Measurements from ENCODE around the gene SLC41A1.

Gene SLC41A1

GRCh38 chr1:205792481-205792881 lies 20.5 kb downstream of the SLC41A1 start:
- in situ Hi-C loops (cut with MboI; ENCODE audit: low sequenced_read_pairs): loop anchor here (25.0 kb wide), 1 partner anchor 320 kb away; the partner anchor contains the start of gene AVPR1B

GRCh38 chr1:205791568-205792180 lies 21.3 kb downstream of the SLC41A1 start:
- in situ Hi-C loops (cut with MboI; ENCODE audit: low sequenced_read_pairs): loop anchor here (25.0 kb wide), 1 partner anchor 321 kb away; the partner anchor contains the start of gene AVPR1B

GRCh38 chr1:205787287-205787916 lies 25.6 kb downstream of the SLC41A1 start:
- in situ Hi-C loops (cut with MboI; ENCODE audit: low sequenced_read_pairs): loop anchor here (10.0 to 25.0 kb wide), 2 partner anchors 197 to 325 kb away; partner anchors contain the start of gene AVPR1B

DNA sequence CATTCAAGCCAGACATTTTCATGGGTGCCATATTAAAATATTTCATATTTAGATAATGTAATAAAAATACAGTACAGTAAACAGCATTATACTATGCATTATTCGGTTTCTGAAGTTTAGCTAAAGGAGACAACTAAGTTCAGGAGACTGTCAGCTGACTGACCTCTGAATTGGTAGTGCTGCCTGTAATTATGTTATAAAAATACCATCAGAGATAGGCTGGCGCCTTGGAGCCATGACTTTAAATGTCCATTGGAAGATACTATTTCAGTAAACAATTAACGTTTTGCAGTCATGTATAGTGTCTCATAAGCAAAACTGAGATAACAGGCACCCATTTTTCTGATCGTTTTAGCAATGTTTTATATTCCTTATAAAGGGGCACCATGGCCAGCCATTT lies 26.4 kb downstream of the SLC41A1 start:
- in situ Hi-C loops (cut with MboI; ENCODE audit: low sequenced_read_pairs): loop anchor here (10.0 to 25.0 kb wide), 2 partner anchors 198 to 326 kb away; partner anchors contain the start of gene AVPR1B

GRCh38 chr1:205785446-205785845 lies 27.6 kb downstream of the SLC41A1 start:
- in situ Hi-C loops (cut with MboI; ENCODE audit: low sequenced_read_pairs): loop anchor here (10.0 to 25.0 kb wide), 2 partner anchors 199 to 327 kb away; partner anchors contain the start of gene AVPR1B

GRCh38 chr1:205783904-205784303 lies 29.1 kb downstream of the SLC41A1 start:
- in situ Hi-C loops (cut with MboI; ENCODE audit: low sequenced_read_pairs): loop anchor here (10.0 to 25.0 kb wide), 2 partner anchors 201 to 328 kb away; partner anchors contain the start of gene AVPR1B

DNA sequence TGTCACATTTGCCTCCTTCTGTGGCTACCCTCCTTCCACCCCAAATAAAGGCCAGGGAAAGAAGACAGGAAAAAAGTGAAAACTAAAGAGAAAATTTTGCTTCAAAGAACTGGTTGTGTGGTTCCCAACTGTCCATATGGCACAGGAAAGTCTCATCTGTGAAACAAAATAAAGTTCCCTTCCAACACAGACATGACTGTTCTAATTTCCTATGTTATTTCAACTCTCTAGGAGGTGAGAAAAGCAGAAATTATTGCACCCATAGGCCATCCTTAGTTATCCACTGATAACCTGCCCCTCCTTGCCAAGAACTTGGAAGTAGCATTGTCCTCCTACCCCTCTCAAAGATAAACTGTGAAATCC lies 29.6 kb downstream of the SLC41A1 start:
- in situ Hi-C loops (cut with MboI; ENCODE audit: low sequenced_read_pairs): loop anchor here (10.0 to 25.0 kb wide), 2 partner anchors 201 to 329 kb away; partner anchors contain the start of gene AVPR1B

GRCh38 chr1:205782627-205783432 lies 30.2 kb downstream of the SLC41A1 start:
- in situ Hi-C loops (cut with MboI; ENCODE audit: low sequenced_read_pairs): loop anchor here (10.0 to 25.0 kb wide), 2 partner anchors 202 to 329 kb away; partner anchors contain the start of gene AVPR1B

GRCh38 chr1:205780335-205780734 lies 32.7 kb downstream of the SLC41A1 start:
- in situ Hi-C loops (cut with MboI; ENCODE audit: low sequenced_read_pairs): loop anchor here (10.0 to 25.0 kb wide), 2 partner anchors 204 to 332 kb away; partner anchors contain the start of gene AVPR1B

DNA sequence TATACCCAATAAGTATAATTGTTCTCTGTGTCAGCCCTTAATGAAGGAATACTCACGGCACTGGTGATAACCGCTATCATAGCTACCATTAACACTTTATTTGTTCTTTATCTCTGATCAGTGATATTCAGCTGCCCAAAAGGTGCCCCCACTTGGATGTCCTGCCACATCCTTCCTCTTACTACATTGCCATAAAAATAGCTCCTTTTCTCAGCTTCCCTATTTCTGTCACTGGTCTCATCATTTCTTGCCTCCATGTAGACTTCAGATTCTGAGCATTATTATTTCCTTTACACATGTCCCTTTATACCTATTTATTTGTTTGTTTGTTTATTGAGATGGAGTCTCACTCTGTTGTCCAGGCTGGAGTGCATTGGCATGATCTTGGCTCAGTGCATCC lies 35.0 kb downstream of the SLC41A1 start:
- in situ Hi-C loops (cut with MboI; ENCODE audit: low sequenced_read_pairs): loop anchor here (25.0 kb wide), 1 partner anchor 334 kb away; the partner anchor contains the start of gene AVPR1B

DNA sequence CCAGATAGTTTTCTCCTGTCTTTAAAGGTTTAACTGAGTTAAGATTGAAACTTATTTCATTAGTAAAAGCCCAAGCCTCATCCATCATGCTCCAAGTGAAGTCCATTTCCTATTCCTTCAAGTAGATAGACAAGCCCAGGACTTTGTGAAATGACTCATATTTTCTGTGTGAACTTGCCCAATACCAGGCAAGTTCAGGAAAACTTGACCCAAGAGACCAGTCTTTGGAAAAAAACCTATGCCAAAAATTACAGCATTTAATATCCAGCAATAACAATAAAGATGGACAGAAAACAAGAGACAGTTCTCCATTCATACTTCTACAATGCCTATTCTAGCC lies 37.3 kb downstream of the SLC41A1 start:
- in situ Hi-C loops (cut with MboI; ENCODE audit: low sequenced_read_pairs): loop anchor here (25.0 kb wide), 1 partner anchor 337 kb away; the partner anchor contains the start of gene AVPR1B

DNA sequence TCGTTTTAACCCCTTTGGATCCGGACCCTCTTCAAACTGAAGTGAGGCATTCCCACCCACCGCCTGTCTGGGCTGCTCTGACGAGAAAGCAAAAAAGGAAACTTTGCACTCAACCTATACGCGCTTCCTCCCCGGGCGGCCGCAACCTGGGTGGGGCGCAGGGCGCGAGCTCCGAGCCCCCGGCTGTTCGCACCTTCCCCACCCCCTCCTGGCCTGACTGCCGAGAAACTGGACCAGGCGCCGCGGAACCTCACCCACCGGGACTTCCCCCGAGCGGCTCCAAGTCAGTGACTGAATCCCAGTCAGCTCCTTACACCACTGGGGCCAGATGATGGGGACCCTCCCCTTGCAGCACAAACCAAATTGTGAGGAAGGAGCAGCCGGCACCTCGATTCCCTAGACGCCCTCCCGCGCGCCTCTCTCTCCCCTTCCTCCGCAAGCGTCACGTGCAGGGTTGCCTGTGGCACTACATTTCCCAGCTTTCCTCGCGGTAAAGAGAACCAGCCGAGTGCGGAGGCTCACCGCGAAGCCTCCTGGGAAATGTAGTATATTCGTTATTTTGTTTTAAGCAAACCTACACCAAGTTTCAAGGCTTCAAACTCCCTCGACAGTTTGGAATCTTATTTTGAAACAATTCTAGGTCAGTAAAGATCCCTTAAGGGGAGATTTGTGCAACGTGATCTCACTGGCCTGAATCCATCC lies 37.8 kb downstream of the SLC41A1 start, which contains the start of gene RAB29:
Gene RAB29, minus strand, starts transcription at position 468 of the 702 bp plus-strand sequence. CDS start 526 bp downstream, outside the sequence.
- in situ Hi-C loops (cut with MboI; ENCODE audit: low sequenced_read_pairs): loop anchor here (25.0 kb wide), 1 partner anchor 337 kb away; the partner anchor contains the start of gene AVPR1B

- in situ Hi-C loops (cut with MboI; ENCODE audit: low sequenced_read_pairs): loop anchor here (25.0 kb wide), 1 partner anchor 338 kb away; the partner anchor contains the start of gene AVPR1B
Measured at GRCh38 chr1:205774198-205775014, 38.6 kb downstream of the SLC41A1 start.

DNA sequence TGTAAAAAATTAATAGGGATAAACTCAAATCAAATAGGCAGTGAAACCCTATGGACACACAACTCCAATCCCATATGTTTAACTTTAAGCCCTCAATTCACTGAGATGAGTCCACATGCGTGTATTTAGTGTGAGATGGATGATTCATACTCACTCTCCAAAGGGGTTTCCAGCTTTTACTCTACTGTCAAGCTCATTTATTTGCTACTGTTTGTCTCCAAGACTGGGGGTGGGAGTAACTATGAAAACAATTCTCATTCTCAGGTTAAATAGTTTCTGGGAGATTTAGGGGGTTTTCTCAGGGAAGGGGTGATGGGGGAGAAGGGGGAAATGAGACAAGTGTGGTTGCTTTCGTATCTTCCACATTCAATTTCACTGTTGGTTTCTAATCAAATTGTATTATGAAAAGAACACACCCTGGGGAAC lies 40.4 kb downstream of the SLC41A1 start:
- in situ Hi-C loops (cut with MboI; ENCODE audit: low sequenced_read_pairs): no loop called here

DNA sequence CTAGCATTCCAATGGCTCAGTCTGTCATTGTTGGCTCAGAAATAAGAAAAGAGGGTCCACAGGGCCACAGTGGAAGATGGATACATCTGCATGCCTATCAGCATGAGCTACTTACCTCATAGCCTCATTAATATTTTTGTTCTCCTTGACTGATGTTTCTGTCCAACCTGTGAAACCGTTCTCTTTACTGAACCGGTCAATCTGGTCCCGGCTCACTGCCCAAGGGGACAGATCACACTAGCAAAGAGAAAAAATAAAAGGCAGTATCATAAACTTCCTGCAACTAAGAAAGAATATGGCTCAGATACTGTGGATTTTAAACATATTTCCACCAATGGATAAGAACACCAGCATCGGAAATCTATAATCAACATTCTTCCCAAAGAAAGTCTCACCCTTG lies 42.4 kb downstream of the SLC41A1 start:
- in situ Hi-C loops (cut with MboI; ENCODE audit: low sequenced_read_pairs): no loop called here

DNA sequence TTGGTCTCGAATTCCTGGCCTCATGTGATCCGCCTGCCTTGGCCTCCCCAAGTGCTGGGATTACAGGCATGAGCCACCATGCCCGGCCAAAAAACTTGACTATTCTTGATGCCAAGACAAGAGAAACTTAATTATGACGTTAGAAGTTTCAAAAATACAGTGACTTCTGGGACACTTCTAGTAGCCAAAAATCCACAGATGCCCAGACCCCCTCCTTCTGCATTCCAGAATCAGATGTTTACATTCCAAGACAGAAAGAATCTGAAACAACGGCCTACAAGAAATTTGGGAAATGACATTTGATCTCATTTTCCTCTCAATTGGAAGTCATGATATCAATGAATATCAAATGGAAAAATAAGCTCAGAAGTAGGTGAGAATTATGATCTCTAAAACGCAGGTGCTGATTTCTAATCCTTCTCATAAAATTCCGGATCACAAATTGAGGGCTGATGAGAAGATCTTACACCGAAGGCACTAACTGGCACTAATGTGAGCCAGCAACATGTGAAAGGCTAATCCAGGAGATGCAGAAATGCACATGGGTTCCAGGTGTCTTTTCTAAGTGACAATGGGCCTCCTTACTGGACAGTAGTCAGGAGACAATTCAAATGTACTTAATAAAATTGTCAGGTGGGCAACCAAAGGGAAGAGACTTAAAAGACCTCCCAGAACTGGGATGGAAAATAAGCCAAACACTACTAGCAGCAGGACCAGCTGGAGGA lies 43.2 kb downstream of the SLC41A1 start:
- in situ Hi-C loops (cut with MboI; ENCODE audit: low sequenced_read_pairs): no loop called here

DNA sequence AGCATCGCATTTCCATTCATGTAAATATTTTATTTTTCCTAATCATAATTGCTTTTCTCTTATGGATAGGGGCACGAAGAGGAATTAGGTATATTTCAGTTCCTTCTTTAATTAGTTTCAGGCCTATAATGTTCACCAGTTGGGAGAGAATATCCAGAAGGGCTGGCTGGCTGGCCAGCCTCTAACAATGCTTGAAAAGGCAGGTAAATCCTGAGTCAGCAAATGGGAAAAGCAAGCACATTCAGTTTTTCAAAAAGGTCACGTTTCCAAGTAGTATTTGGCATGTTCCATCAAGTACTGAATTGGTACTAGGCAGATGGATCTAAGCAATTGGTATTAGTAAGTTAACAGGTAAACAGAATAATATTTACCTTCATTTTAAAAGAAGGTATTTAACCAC lies 45.8 kb downstream of the SLC41A1 start:
- in situ Hi-C loops (cut with MboI; ENCODE audit: low sequenced_read_pairs): no loop called here

GRCh38 chr1:205766570-205766969 lies 46.4 kb downstream of the SLC41A1 start:
- in situ Hi-C loops (cut with MboI; ENCODE audit: low sequenced_read_pairs): no loop called here

- in situ Hi-C loops (cut with MboI; ENCODE audit: low sequenced_read_pairs): no loop called here
Measured at GRCh38 chr1:205766038-205766437, 47.0 kb downstream of the SLC41A1 start.
